Measurements from ENCODE around the gene CCNF.
"Not testable (repeated sequence)": the region's sequence is repeated elsewhere in the genome, so short reads cannot be mapped to it uniquely, and the experiment has no call there.

CCNF gene

DNA sequence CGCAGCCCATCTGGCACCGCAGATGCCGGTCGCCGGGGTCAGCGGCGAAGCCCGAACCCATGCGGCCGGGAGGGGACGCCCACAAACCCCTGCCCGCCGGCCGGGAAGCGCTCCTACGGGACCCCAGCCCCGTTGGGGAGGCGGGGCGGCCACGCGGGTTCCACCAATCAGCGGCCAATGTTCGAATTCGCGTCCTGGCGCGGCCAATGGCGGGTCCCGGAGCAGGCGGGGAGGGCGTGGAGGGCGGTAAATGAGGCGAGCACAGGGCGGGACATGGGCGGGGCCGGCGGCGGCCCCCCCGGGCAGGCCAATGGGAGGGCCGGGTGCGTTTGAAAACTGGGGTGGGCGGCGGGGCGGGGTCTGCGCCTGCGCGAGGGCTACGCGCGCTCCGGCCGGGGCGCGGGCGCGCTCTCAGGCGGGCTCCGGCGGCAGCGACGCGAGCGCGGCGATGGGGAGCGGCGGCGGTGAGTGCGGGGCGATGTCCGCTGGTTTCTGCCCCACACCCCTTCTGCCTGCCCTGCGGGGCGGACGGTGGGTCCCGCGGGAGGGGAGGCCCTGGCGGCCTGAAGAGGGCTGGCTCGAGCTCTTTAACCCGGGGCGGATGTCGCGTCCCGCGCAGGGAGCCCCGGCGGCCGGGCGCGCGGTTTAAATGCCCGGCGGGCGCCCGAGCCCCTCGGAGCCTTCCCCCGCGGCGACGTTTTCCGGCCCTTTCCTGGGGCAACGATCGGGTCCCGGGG, at the start of gene CCNF:
CCNF (plus strand) TSS at position 414 of the 737 bp plus-strand sequence; CDS start at position 449, 35 bp downstream.
- DNase-seq (ENCODE audit: low read depth, low spot score), result peak; percentile 95

DNA sequence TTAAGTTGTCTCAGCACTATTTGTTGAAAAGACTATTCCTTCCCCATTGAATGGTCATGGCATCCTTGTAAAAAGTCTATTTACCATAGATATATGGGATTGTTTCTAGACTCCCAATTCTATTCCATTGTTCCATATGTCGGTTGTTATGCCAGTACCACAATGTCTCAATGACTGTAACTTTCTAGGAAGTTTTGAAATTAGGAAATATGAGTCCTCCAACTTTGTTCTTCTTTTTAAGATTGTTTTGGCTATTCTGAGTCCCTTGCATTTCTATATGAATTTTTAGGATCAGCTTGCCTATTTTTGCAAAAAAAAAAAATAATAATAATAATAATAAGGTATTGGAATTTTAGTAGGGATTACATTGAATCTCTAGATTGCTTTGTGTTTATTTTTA, 45.7 kb upstream of the CCNF start:
- DNase-seq (ENCODE audit: low read depth, low spot score), result no peak

GRCh38 chr16:2384426-2384825, 44.8 kb upstream of the CCNF start:
- no peak for DNase-seq (ENCODE audit: low read depth, low spot score)

GRCh38 chr16:2385190-2385836, 43.9 kb upstream of the CCNF start:
- no peak for DNase-seq (ENCODE audit: low read depth, low spot score)

DNA sequence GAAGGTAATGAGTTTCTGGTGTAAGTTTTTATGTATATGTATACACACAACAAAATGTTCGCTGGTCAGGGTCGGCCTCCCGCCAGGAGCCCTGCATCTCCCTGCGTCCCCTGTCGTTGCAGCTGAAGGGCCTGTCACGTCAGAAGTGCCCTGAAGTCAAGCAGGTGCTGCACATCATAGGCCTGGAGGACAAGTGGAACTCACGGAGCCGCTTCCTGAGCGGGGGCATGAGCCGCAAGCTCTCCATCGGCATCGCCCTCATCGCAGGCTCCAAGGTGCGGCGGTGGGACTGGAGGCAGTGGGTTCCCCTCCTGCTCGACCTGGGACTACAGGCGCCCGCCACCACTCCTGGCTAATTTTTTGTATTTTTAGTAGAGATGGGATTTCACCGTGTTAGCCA, 43.3 kb upstream of the CCNF start:
- DNase-seq (ENCODE audit: low read depth, low spot score), result not testable (repeated sequence)

GRCh38 chr16:2386990-2387389, 42.3 kb upstream of the CCNF start:
- no peak for DNase-seq (ENCODE audit: low read depth, low spot score)

DNA sequence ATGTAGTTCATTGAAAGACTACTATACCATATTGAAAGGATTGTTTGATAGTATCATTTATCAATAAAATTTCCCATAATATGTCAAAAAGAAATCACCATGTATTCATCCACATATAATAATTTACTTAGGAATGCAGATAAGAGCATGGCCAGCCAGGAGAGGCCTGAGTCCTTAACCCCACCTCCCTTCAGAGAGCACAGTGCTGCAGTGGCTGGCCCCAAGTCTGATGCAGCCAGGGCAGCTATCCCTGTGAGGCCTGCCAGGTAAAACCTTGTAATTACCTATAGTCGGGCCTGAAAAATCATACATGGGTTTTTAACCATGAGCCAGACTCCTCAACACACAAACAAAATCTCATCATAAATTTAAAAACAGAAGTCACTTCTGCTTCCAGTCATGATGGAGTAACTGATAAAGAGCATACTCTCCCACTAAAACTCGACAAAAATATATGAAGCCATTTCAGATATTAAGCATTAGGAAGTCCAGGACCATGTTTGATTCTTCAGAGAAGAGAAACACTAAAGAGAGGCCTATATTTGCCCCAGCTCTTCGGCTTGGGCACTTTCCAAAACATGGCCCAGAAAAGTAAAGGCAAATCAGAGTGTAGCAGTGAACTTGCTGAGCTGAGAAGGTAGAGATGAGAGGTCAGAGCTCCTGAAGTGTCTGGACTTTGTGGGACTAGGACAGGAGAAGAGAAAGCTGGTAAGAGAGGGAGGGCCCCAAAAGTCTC, 40.9 kb upstream of the CCNF start:
- DNase-seq (ENCODE audit: low read depth, low spot score), result no peak

DNA sequence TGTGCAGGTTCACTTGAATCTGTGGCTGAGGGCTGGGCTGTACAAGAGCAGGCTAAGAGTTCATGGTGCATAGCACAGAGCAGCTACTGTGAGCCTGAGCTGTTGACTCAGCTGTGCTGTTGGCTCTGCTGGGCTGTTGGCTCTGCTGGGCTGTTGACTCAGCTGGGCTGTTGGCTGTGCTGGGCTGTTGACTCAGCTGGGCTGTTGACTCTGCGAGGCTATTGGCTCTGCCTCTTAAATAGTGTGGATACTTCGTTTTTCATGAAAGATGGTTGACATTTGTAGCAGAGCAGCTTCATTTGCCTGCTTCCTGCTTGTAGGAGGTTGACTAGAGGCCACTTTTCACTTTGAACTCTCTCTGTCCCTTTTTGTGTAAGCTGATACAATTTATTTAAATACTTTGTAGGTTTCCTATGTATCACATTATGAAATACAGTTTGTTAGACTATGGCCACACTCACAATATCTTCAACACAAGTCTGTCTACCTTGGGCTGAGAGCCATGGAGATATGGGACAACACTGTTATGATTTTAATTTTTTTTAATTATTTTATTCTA, 40.3 kb upstream of the CCNF start:
- DNase-seq (ENCODE audit: low read depth, low spot score), result no peak

DNA sequence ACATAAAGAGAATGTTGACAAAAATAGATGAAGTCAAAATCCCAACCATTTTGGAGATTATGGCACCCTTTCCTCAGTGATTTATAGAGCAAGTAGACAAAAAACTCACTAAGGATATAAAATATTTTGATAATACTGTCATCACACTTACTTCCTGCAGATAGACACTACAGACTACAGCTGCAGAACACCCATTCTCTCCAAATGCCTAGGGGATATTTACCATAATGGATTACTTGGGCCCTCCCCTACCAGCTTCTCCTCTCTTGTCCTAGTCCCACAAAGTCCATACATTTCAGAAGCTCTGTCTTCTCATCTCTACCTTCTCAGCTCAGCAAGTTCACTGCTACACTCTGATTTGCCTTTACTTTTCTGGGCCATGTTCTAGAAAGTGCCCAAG, 37.2 kb upstream of the CCNF start:
- no peak for DNase-seq (ENCODE audit: low read depth, low spot score)

DNA sequence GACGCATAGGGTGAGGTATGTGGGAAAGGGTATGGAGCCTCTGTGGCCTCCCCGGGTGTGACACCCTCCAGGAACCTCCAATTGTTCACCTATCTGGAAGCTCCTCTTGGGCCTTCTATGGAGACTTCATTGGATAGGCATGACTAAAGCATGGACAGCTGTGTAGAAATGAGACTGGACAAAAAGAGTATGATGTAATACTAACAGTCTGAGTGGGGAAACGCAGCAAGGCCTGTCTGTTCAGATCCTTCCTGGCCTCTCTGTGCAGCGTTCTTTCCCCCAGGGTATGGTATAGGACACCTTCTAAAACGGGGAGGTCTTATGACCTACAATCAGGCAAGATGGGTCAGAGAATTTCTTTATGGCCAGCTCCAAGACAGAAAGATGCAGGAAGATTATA, 30.7 kb upstream of the CCNF start:
- DNase-seq (ENCODE audit: low read depth, low spot score), result no peak

DNA sequence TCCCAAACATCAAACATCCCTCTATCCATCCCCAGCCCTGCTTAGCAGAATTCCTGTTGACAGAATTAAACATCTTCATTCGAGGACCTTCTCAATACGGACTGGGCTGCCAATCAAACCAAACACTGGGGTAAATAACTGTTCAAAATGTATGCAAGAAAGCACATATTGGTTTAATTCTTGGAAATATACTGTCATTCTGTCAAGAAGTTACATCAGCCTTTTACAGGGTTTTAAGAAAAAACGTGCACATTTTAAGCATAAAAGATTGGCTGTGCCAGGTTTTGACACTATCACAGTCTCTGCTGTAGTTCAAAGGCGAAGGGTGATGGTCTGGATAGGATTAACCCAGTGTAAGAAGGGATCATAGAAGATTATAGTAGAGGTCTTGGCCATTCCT, 25.1 kb upstream of the CCNF start:
- DNase-seq (ENCODE audit: low read depth, low spot score), result no peak

GRCh38 chr16:2415085-2415484, 14.2 kb upstream of the CCNF start:
- DNase-seq (ENCODE audit: low read depth, low spot score), result no peak

DNA sequence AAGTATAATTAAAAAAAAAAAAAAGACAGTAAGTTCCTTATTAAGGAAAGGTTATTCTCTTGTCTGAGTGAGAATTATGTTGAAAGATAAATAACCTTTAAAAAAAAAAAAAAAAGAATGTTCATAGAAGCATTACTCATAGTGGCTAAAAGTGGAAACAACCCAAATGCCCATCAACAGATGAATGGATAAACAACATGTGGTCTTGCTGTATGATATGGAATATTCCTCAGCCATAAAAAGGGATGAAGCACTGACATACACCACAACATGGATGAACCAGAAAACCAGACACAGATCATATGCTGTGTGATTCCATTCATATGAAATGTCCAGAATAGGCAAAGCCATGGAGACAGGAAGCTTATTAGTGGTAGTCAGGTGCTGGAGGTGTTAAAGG, 9.2 kb upstream of the CCNF start:
- no peak for DNase-seq (ENCODE audit: low read depth, low spot score)

GRCh38 chr16:2422123-2422867, 7.0 kb upstream of the CCNF start:
- DNase-seq (ENCODE audit: low read depth, low spot score), result no peak

- no peak for DNase-seq (ENCODE audit: low read depth, low spot score)
Observed at GRCh38 chr16:2424061-2425007, 4.9 kb upstream of the CCNF start.

DNA sequence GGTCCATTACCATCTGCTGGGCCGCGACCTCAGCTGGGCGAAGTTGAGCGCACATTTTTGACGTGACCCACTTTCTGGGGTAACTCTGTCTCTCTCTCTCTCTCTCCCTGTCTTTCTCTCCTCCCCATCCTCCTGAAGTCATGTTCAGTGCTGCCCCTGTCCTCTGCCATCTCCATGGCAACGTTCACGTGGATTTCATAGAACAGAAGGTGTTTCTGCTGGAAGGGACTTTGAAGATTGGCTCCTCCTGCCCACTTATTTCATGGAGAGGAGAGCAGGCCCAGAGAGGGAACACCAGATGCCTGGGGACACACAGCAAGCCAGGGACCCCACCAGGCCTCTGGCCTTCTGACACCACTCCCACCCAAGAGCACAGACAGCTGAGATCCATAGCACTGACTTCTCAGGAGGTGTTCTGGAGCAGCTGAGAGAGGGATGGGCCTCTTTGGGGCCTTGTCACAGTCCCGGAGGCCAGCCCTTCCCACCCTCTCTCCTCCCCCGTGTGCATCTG, 4.2 kb upstream of the CCNF start:
- DNase-seq (ENCODE audit: low read depth, low spot score), result no peak

- no peak for DNase-seq (ENCODE audit: low read depth, low spot score)
Observed at GRCh38 chr16:2425825-2426430, 3.3 kb upstream of the CCNF start.

DNA sequence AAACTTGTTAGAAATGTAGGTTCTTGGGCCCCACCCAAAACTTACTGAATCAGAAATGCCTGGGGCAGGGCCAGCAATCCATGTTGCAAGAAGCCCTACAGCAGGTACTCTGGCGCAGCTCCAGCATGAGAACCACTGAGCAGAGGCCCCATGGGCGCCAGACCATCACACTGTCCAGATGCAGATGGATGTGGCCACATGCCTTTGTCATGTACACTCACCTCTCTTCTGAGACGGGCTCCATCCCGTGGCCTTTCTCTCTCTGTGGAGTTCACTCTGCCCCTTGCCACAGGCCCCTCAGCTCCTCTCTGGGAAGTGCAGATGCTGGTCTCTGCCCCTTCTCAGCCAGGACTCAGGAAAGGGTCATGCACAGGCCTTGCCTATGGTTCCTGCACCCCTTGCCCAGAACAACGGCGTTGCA, 2.3 kb upstream of the CCNF start:
- DNase-seq (ENCODE audit: low read depth, low spot score), result no peak

DNA sequence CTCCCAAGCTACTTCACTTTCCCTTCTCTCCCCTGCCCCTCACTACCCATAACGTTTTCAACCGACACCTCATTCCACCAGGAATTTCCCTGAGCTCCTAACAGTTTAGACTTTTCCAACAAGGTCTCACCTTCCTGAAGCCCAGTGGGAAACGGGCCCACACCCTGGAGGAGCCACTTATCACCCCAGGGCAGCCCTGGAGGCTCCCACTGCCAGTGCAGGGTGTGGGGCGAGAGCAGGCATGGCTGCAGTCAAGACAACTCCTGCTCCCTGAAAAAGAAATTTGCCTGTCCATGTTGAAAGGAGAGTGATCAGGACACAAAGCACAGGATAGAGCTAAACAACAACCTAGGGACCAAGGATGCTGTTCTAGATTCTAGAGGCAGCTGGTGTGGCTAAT, 1.7 kb upstream of the CCNF start:
- no peak for DNase-seq (ENCODE audit: low read depth, low spot score)
